HL-60 (cell line): ENCODE results near the gene TMEM242.

ENCODE experiments used
- DNase-seq, 2 experiments: peaks; one replicate each; pipeline ENCODE4 v3.0.0-alpha.2; 2010 to 2020; ENCODE audit warnings: low read depth in 1 of 2, low spot score in 1 of 2
- H3K27ac ChIP-seq: fragments of 250-450 bp; sonication (Bioruptor Pico); replicated peaks from 2 replicates; pipeline ENCODE4 v1.5.1; 2020; ENCODE audit warnings: mild to moderate bottlenecking, moderate library complexity
- H3K27me3 ChIP-seq: fragments of 250-450 bp; sonication (Bioruptor Pico); 2 replicates; pipeline ENCODE4 v1.5.1; 2021; ENCODE audit warnings: mild to moderate bottlenecking, moderate library complexity; ENCODE audit not compliant: insufficient read depth, poor library complexity, severe bottlenecking
- H3K4me3 ChIP-seq: replicated peaks from 2 replicates; pipeline ENCODE4 v1.5.1; 2011; ENCODE audit warnings: mild to moderate bottlenecking, control low read depth, low read length; ENCODE audit not compliant: insufficient read depth
- GABPA ChIP-seq: IDR thresholded peaks from 2 replicates; pipeline ENCODE4 v1.6.1; 2012; ENCODE audit warnings: low read depth
- POLR2AphosphoS5 ChIP-seq: IDR thresholded peaks from 2 replicates; pipeline ENCODE4 v1.6.1; 2012; ENCODE audit warnings: low read depth
- SPI1 ChIP-seq: IDR thresholded peaks from 2 replicates; pipeline ENCODE4 v1.6.1; 2012; ENCODE audit warnings: low read depth, mild to moderate bottlenecking, borderline replicate concordance
- TF ChIP-seq, protein P1 (sequence below): IDR thresholded peaks from one replicate; pipeline ENCODE4 v1.5.1; 2011; ENCODE audit warnings: low read length, control low read depth, inconsistent platforms; ENCODE audit not compliant: insufficient read depth
- TF ChIP-seq, protein P2 (sequence below): IDR thresholded peaks from 2 replicates; pipeline ENCODE4 v1.6.1; 2012; ENCODE audit warnings: low read depth; ENCODE audit not compliant: insufficient replicate concordance

The TMEM242 gene

DNA sequence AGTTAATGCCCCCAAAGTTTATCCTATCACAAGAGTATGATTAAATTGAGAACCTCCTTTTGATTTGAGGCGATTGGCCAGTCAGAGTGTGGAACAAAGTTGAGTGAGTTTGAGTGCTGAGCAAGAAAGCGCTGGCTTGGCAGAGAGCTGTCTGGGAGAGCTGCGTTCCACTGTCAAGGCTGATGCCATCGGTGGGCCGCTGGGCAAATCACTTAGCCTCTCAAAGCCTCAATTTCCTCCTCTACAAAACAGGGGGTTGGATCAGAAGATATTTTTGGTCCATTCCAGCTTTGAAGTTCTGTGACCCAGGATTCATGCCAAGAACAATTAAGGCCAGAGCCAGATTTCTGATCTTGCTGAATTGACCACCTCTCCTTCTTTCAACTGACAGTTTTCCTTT lies 60.2 kb downstream of the TMEM242 start:
- no peak for DNase-seq
- Histone ChIP-seq H3K4me3 (no peak overlapping the region), H3K27me3 (no peaks in the 10 kb centered on the region), H3K27ac (no peak overlapping the region)
- no peak for TF ChIP-seq POLR2AphosphoS5
- TF ChIP-seq GABPA, result no peak
- TF ChIP-seq, protein P1, sequence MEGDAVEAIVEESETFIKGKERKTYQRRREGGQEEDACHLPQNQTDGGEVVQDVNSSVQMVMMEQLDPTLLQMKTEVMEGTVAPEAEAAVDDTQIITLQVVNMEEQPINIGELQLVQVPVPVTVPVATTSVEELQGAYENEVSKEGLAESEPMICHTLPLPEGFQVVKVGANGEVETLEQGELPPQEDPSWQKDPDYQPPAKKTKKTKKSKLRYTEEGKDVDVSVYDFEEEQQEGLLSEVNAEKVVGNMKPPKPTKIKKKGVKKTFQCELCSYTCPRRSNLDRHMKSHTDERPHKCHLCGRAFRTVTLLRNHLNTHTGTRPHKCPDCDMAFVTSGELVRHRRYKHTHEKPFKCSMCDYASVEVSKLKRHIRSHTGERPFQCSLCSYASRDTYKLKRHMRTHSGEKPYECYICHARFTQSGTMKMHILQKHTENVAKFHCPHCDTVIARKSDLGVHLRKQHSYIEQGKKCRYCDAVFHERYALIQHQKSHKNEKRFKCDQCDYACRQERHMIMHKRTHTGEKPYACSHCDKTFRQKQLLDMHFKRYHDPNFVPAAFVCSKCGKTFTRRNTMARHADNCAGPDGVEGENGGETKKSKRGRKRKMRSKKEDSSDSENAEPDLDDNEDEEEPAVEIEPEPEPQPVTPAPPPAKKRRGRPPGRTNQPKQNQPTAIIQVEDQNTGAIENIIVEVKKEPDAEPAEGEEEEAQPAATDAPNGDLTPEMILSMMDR, result no peak
- TF ChIP-seq SPI1, result no peak
- TF ChIP-seq, protein P2, sequence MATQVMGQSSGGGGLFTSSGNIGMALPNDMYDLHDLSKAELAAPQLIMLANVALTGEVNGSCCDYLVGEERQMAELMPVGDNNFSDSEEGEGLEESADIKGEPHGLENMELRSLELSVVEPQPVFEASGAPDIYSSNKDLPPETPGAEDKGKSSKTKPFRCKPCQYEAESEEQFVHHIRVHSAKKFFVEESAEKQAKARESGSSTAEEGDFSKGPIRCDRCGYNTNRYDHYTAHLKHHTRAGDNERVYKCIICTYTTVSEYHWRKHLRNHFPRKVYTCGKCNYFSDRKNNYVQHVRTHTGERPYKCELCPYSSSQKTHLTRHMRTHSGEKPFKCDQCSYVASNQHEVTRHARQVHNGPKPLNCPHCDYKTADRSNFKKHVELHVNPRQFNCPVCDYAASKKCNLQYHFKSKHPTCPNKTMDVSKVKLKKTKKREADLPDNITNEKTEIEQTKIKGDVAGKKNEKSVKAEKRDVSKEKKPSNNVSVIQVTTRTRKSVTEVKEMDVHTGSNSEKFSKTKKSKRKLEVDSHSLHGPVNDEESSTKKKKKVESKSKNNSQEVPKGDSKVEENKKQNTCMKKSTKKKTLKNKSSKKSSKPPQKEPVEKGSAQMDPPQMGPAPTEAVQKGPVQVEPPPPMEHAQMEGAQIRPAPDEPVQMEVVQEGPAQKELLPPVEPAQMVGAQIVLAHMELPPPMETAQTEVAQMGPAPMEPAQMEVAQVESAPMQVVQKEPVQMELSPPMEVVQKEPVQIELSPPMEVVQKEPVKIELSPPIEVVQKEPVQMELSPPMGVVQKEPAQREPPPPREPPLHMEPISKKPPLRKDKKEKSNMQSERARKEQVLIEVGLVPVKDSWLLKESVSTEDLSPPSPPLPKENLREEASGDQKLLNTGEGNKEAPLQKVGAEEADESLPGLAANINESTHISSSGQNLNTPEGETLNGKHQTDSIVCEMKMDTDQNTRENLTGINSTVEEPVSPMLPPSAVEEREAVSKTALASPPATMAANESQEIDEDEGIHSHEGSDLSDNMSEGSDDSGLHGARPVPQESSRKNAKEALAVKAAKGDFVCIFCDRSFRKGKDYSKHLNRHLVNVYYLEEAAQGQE, result no peak

DNA sequence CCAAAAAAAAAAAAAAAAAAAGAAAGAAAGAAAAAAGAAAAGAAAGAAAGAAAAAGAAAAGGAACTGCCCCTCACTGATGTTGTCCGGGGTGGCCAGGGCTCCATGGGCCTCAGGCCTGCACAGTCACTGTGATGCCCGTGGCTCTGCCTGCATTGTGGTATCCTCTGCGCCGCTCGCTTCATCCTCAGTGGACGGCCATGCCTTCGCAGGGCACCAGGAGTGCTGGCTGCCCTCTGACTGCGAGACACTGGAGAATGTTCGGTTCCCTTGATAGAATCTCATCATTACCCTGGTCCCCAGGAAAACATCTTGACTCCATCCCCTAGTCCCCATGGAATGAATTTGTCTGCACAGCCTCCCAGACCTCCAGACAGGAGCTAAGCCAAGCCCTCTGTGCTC lies 61.7 kb downstream of the TMEM242 start:
- Histone ChIP-seq H3K27me3 (no peaks in the 10 kb centered on the region), H3K4me3 (no peak overlapping the region), H3K27ac (no peak overlapping the region)
- DNase-seq, result no peak
- TF ChIP-seq GABPA (no peak), POLR2AphosphoS5 (no peak), SPI1 (no peak)
- TF ChIP-seq, protein P2, result no peak
- TF ChIP-seq, protein P1, result no peak

DNA sequence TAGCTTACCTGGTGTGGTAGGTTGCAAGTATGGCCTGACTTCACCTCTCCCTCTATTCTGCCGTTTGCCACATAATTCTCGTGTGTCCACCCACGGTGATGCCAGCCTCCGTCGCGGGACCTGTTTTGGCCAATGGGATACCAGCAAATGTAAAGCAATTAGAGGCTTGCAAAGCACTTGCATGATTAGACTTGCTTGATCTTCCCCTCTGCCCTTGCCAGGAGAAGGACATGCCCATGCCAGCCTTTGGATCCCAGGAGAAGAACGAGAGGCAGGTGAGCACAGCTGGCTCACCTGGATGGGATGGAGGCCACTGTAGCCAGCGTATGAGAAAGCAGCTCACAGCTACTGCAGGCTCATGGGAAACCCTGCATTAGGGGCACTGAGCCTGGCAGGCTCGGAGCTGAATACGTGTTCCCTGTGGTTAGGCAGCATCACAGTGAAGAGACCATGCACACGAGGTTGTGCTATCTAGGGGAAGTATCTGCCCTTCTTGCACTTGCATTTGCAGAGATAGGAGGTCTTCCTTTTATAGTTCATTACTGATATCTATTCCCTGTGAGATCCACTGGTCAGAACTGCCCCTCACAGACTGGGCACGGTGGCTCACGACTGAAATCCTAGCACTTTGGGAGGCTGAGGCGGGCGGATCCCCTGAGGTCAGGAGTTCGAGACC lies 62.4 kb downstream of the TMEM242 start:
- Histone ChIP-seq H3K4me3 (no peak overlapping the region), H3K27me3 (no peaks in the 10 kb centered on the region), H3K27ac (no peak overlapping the region)
- TF ChIP-seq GABPA (no peak), POLR2AphosphoS5 (no peak), SPI1 (no peak)
- TF ChIP-seq, protein P2, result no peak
- TF ChIP-seq, protein P1, result no peak
- no peak for DNase-seq
